ENCODE measurements around the gene MAPRE3.

MAPRE3 gene

GRCh38 chr2:26985807-26986206 lies 15.4 kb downstream of the MAPRE3 start:
- no peak for DNase-seq (ENCODE audit: low spot score)

DNA sequence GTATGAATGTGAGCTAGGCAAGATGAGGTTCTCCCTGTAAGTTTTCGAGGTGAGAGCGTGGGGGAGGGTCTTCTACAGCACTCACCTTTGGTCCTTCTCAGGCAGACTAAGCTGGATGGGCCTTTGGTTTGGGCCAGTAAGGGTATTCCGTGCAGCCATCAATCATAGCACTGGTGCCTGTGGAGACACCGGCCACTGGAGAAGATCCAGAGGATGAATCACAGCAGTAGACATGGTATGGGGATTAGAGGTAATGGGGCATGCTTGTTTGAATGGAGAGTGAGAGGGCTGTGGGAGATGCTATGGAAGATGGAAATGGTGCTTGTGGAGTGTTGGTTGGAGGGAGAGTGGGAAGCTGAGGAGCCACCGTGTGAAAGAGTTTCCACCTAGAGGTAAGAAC lies 16.1 kb downstream of the MAPRE3 start:
- DNase-seq (ENCODE audit: low spot score) = no peak

DNA sequence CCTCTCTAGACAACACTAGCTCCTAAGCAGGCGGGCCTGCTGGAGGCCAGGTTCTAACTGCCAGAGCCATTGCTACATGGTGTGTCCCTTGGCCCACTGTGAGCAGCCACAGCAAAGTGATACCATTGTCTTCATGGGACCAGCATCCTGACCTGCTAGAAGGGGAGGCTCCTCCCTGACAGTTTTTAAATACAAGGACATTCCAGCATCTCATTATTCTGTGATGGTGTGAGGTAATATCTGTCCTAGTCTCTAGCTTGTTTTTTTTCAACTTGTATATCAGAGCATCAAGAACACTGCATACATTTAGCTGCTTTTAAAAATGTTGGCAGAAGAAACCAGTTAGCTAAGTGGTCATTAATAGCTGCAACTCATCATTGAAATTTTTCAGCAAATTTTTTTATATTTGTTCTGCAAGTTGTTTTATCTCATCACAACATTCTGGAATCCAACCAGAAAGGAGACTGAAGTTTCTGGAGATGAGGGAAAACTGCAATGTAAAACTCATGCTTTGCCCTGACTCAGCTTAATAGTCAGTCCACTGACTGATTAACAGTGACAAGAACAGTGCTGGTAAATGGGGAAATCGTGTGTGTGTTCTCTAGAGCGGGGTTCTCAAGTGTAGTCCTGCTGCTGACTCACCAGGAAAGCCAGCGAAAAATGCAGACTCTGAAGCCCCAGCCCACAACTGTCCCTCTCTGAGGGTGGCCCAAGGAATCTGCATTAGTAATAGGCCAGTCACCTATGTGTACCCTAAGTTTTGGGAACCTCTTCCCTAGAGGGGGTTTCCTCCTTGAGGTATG lies 17.8 kb downstream of the MAPRE3 start:
- DNase-seq (ENCODE audit: low spot score) = no peak

GRCh38 chr2:26989156-26989555 lies 18.7 kb downstream of the MAPRE3 start:
- no peak for DNase-seq (ENCODE audit: low spot score)

GRCh38 chr2:26991717-26992116 lies 21.3 kb downstream of the MAPRE3 start:
- DNase-seq (ENCODE audit: low spot score) = no peak

DNA sequence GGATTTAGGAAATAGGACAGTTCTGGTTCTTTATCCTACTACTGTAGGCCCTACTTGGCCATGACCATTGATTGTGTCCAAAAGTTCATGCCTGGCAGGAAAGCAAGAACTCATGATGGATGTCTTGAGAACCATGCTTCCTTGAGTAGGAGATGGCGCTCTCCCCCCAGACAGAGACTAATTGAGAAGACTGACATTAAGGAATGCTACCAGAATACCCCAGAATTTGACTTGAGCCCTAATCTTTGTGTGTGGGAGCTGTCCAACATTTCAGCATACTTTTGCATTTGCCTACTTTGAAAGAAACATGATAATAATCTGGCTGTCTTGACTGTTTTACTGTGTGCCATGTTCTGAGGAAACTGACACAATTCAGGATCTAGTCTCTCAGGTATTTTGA lies 23.3 kb downstream of the MAPRE3 start:
- DNase-seq (ENCODE audit: low spot score) = no peak

DNA sequence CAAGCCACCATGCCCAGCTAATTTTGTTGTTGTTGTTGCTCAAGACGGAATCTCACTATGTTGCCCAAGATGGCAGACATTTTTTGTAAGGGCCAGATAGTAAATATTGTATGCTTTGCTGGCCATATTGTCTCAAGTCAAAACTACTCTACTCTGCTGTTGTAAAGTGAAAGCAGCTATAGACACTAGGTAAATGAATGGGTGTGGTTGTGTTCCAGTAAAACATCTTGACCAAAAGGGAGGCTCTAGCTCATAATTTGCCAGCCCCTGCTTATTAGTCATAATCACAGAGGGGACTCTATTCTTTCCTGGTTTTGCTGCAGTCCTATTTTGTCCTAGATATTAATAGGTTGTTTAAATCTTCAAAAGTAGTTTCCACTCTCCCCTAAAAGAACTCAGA lies 24.5 kb downstream of the MAPRE3 start:
- no peak for DNase-seq (ENCODE audit: low spot score)

DNA sequence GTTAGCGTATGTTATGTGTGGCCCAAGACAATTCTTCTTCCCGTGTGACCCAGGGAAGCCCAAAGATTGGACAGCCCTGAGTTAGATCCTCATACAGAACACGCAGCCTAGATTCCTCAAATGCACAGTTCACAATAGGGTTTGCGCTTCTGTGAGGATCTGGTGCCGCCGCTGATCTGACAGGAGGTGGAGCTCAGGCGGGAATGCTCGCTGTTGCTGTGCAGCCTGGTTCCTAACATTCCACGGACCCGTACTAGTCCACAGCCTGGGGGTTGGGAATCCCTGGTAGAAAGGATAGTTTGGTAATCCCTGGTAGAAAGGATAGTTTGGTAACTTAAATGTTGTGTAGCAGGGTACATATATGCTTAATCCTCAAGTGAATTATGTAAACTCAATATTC lies 27.0 kb downstream of the MAPRE3 start:
- no peak for DNase-seq (ENCODE audit: low spot score)

- no peak for DNase-seq (ENCODE audit: low spot score)
Observed at GRCh38 chr2:26998323-26998722, 27.9 kb downstream of the MAPRE3 start.

DNA sequence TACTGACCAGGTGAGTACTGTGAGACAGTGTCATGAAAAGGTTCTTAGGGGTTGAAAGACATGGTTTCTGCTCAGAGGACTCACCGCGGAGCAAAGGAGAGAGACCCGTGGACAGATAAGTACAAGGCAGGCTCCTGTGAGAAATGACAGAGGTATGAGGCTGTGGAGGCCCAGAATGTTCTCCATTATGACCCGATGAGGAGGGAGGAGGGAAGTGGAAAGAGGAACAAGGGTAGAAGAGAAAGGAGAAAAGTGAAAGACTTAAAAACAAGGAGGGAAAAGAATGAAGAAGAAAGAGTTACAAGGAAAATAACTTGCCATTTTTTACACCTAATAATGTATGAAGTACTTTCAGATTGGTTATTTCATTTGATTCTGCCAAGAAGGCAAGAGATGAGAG lies 29.8 kb downstream of the MAPRE3 start:
- DNase-seq (ENCODE audit: low spot score) = no peak

GRCh38 chr2:27000995-27001394 lies 30.6 kb downstream of the MAPRE3 start:
- DNase-seq (ENCODE audit: low spot score) = no peak

- DNase-seq (ENCODE audit: low spot score) = peak; percentile 46
Observed at GRCh38 chr2:27001950-27002349, 31.5 kb downstream of the MAPRE3 start.

- DNase-seq (ENCODE audit: low spot score) = peak; percentile 49
Observed at GRCh38 chr2:27003007-27003406, 32.6 kb downstream of the MAPRE3 start.

DNA sequence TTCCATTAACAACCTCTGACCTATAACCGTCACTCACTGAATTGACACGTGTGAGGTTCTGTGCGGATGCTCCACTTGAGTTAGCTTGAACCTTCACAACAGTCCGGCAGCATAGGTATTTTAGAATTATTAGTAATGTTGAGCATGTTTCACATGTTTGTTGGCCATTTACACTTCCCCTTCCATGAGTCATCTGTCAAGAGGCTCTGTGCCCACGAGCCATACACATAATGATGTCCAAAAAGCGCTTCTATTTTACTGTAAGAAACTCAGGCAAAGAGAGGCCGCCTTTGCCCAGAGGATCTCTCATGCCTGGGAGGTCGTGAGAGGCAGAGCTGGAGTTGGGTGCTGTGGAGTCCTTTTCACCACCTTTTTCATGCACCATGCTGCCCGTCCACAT lies 33.4 kb downstream of the MAPRE3 start:
- no peak for DNase-seq (ENCODE audit: low spot score)

DNA sequence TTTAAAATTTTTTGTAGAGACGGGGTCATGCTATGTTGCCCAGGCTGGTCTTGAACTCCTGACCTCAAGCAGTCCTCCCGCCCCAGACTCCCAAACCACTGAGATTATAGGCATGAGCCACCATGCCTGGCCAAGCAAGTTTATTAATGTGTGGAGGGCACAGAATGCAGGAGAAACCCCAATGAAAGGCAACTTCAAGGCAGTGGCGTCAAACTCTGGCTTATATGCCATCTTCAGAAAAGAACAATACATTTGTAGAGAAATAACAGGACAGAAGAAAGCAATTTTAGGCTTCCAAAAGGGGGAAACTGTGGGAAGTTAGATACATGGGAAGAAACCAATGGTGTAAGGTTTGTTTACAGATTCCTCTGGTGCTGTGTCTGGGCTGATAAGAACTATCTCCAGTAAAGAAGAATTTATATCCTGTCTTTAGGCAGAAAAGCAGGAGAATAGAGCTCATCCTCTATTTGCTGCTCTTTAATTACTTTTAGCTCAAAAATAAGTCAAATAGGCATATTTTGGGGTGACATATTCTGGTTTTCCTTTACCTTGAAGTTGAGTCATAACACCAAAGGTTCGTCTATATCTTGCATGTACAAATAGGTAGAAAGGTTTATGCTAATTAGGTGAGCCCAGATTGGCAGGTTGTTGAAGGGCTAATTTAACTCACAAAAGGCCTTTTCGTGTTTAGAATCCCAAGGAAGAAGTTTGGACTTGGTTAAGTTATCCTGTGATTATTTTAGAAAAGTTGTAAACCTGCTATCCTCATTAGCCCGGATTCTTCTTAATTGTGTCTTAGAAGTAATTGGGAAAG lies 36.4 kb downstream of the MAPRE3 start:
- no peak for DNase-seq (ENCODE audit: low spot score)

- no peak for DNase-seq (ENCODE audit: low spot score)
Observed at GRCh38 chr2:27007416-27008374, 37.3 kb downstream of the MAPRE3 start.

GRCh38 chr2:27008678-27009077 lies 38.2 kb downstream of the MAPRE3 start:
- DNase-seq (ENCODE audit: low spot score) = no peak

GRCh38 chr2:27009083-27009482 lies 38.6 kb downstream of the MAPRE3 start:
- DNase-seq (ENCODE audit: low spot score) = no peak

DNA sequence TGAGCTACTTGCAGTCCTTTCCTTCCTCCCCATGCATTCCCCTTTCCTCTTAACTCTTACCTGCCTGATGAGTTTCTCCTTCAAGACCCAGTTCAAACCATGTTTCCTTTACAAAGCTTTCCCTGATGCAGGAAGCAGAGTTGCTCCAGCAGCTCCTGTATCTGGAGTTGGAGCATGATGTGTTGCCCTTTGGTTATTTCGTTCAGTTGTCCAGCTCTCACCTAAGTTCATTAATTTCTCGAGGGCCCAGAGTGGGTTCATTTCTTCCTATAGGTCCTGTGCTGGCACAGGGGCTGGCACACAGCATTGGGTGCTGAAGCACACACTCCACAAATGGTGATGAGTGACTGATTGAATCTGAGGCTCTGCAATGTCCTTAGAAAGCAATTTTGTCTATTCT lies 39.3 kb downstream of the MAPRE3 start:
- no peak for DNase-seq (ENCODE audit: low spot score)

DNA sequence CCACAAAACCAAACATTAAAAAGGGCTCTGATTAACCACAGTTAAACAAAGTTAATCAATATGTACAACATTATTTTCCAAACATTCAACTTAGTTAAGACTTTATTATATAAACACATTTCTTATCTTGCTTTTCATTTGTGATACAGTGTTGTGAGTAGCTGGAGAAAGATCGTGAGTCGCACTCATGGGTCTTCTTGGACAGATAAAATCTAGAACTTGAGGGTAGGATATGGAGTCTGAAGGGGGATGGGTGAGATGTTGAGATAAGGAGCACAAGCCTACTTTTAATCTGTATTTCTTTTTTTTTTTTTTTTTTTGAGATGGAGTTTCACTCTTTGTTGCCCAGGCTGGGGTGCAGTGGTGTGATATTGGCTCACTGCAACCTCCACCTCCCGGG lies 39.7 kb downstream of the MAPRE3 start:
- no peak for DNase-seq (ENCODE audit: low spot score)

DNA sequence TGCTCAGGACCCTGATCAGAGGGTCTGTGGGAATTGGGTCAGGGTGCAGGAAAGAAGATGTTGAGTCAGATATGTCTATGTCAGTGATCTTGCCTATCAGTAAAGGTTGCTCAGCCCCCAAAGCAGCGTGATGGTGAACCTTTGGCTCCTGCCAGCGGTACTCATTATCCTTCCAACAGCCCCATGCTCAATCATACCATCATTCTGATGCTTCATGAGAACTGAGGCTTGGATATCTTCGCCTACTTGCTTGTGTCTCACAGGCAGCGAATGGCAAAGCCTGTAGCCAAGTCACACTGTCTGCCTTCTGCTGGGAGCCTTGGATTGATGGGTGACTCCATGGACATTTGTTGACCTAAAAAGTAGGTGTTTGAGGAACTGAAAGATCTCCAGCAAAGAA lies 43.3 kb downstream of the MAPRE3 start:
- DNase-seq (ENCODE audit: low spot score) = no peak

DNA sequence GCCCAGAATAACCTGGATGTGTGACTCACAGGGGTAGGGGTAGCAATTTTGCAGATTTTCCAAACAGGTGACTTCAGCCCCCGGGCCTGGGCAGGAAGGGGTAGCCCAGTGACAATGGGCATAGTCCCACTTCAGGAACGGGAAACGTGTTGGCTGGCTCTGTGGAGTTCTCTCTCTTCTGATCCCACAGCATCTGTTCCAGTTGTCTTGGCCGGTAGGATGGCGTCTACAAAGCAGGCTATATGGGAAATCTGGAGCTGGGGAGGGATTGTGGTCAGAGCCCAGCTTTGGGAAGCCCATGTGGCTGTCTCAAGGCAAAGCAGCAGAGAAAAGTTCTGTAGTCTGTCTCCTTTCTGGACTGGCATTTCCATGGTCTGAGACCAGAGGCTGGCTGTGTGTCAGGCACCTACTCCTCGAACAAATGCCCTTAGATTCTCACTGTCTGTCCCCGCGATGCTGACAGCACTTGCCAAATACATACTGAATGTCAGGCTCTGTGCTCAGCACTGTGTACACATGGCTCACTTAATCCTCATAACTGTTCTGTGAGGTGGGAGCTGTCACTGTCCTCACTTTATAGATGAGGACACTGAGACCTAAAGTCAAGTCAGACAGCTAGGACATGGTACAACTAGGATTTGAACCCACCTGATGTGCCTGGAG lies 44.5 kb downstream of the MAPRE3 start:
- DNase-seq (ENCODE audit: low spot score) = peak; percentile 79
